HT-29 (cell line): ENCODE data around the gene CRACDL. TPM values are rescaled to one million over a fixed set of nuclear protein-coding genes. Genes with fewer than 3 reads are reported as not detected.

ENCODE experiments used
- DNase-seq: peaks from one replicate; pipeline ENCODE4 v3.0.0-alpha.2; 2015; ENCODE audit warnings: low spot score
- total RNA-seq: library from RNA; depleted of rRNA; stranded (reverse); fragments of >200 nt; shearing (Covaris generic); gene quantifications from 2 replicates; pipeline ENCODE4 v1.2.3, GENCODE V29; 2014

Gene CRACDL
- total RNA-seq, 1 experiment from 2014 or later = 7.6 TPM

GRCh38 chr2:98803405-98804264 lies 132.4 kb downstream of the CRACDL start:
- DNase-seq = no peak

GRCh38 chr2:98802344-98802743 lies 133.7 kb downstream of the CRACDL start:
- no peak for DNase-seq

DNA sequence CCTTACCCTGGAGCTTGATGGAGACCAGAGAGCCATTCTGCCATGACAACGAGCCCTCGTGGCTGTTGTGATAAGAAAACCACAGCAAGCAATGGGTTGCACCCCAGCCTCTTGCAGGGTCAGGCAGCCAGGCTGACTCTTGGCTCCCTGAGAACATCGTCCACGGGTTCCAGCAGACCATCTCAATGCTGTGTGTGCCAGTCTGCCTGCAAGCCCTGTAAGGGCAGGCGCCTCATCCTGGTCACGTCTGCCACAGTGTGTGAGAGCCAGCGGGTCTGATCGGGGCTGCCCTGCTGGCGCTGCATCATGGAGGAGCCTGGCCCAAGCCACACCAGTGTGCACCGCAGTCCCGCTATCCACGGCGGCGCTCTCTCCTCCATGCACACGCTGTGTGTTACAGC lies 134.1 kb downstream of the CRACDL start:
- DNase-seq = no peak

GRCh38 chr2:98801286-98801685 lies 134.7 kb downstream of the CRACDL start:
- DNase-seq = no peak

GRCh38 chr2:98800330-98801064 lies 135.5 kb downstream of the CRACDL start:
- DNase-seq = no peak

GRCh38 chr2:98799375-98800329 lies 136.4 kb downstream of the CRACDL start:
- no peak for DNase-seq

DNA sequence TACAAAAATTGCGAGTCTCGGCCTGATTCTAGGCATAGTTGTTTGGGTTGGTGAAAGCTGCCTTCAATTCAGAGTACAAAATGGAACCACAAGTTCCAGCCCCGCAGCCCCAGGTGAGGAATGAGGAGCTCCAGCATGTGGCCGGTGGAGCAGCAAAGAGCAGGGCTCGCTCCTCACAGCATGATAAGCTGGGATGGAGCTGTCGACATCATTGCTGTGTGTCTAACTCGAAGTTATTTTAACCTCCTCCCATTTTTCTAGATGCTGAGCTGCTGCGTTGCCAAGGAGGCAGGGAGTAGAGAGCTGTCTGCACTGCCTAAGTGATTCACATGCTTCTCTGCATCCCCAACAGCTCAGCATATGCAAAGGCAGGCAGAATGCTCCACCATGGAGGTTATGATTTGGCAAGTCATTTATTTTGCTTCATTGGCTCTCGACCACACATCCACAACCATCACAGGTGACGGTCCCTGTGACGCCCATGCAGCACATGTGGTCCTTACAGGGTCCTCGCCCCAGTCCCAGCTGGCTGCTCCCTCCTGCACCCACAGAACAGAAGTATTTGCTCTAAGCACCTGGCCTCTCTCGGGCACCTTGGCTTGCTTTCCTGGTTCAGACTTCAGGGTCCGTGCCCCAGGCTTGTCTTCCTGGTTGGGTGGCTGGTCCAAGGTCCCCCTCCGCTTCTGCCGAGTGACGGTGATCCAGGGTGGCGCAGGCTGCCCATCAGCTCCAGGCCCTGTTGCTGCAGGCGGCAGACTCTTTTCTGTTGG lies 139.1 kb downstream of the CRACDL start:
- no peak for DNase-seq

- no peak for DNase-seq
Observed at GRCh38 chr2:98795891-98796676, 139.9 kb downstream of the CRACDL start.

DNA sequence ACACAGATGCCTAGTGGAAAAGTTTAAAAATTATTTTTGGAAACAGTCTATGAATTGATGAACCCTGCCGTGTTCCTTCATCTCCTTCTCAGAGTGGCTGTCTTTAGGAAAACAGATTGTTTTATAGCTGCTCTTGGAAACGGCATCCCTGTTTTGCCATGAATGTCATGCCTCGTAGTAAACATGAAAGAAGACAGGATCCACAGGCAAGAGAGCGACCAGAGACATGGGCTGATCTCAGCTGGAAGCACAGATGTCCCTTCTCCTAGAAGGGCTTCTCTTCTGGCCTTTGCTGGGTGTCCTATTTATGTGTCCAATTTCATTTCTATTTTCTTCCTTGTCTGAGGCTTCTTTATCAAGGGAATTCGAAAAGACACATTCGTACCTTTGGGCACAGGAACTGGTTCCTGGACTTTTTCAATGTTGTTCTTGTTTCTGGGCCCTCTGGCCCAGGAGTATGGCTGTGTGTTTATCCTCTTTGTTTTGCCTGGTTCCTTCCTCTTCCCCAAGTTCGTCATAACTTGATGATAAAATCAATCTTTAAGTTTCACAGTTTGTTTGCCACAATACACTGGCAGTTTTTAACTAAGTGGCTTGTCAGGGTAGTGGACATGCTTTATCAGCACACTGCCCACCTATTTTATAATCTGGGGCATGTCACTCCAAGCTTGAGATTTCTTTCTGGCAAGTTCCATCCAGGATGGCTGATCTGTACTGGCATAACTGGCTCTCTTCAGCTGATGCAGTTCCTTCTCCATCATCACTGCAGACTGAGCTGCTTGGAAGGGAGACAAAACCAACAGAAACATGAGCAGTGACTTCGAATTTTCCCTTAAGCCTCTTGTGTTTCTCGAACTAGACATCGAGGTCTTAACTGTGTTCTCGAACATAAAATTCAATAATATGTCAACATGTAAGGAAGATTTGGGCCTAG lies 141.9 kb downstream of the CRACDL start:
- DNase-seq = peak; percentile 28

DNA sequence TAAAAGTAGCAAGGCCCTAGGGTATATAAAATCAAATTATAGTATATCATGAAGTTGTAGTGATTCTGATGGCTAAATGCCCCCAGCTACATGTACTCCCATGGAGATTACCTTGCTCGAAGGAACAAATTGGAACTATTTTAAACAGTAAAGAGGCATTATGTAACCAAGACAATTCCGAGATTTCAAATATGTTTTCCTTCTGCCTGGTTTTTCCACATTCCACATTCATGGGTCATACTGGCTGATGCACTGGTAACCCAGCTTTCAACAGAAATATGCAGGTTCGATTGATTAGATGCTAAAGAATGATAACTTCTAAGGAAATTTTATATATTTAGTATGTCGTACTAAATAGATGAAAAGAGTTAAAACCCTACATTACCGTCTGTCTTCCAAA lies 142.8 kb downstream of the CRACDL start:
- peak; percentile 52 for DNase-seq

DNA sequence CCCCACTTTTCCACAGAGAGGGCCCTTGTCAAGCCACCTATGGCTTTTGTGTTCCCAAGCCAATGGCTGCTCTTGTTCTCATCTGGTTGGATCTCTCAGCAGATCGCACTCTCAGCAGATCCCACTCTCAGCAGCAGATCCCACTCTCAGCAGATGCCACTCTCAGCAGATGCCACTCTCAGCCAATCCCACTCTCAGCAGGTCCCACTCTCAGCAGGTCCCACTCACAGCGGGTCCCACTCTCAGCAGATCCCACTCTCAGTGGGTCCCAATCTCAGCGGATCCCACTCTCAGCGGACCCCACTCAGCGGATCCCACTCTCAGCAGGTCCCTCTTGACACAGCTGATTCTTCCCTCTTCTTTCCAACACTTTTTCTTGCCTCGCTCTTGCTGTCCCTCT lies 145.8 kb downstream of the CRACDL start:
- no peak for DNase-seq

- no peak for DNase-seq
Observed at GRCh38 chr2:98787700-98788099, 148.3 kb downstream of the CRACDL start.

DNA sequence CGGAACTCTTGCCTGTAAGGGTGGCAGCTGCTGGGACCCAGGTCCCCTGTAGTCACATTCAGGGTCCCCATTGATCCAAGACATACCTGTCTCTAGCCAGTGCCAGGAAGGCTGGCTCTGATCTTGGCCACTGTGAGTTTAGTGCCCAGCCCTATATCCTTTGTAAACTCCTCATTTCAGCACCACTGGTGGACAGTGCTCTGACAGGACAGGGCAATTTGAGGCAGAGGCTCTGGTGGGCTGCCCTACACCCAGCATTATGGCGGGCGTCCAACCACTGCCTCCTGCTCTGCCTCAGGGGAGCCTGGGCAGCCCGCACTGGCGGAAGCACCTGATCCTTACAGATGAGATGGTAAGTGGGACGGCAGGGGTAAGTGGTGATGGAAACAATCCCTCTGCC lies 149.8 kb downstream of the CRACDL start:
- DNase-seq = no peak

DNA sequence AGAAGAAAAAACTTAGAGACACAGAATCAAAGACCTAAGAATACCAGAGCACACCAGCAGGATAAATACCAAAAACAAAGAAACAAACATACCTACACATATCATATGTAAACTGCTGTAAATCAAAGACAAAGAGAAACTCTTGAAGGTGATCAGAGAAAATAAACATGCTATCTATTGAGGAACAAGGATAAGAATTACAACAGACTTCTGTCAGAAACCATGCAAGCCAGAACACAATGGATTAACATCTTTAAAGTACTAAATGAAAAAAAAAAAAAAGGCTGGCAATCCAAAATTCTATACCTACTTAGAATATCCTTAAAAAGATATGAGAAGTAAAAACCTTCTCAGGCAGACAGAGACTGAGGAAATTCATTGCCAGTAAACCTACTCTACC lies 153.5 kb downstream of the CRACDL start:
- DNase-seq = no peak

GRCh38 chr2:98781822-98782221 lies 154.2 kb downstream of the CRACDL start:
- no peak for DNase-seq

GRCh38 chr2:98778741-98779483 lies 157.1 kb downstream of the CRACDL start:
- no peak for DNase-seq

- no peak for DNase-seq
Observed at GRCh38 chr2:98778151-98778550, 157.9 kb downstream of the CRACDL start.

DNA sequence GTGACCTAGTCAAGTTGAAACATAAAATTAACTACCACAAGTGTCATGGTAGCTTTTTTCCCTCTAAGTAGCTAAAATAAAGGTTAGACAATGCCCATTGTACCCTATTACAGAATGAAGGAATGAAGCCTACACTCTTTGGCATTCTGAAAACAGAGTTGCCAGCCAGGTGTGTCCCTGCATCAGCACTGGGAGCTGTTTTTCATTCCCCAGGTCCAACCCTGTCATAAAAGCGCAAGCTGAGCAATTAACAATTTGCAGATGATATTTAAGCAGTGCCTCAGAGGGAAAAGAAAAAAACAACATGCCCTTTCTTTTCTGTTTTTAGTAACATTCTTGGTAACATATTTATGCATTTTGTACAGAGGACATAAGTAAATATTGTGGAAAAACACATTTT lies 158.3 kb downstream of the CRACDL start:
- DNase-seq = no peak
